Measurements from ENCODE around the gene PACS2. TPM values are rescaled to one million over a fixed set of nuclear protein-coding genes. Genes with fewer than 3 reads are reported as not detected.

PACS2 gene
- total RNA-seq, 1 experiment from 2014 or later = 72.5 TPM

- Mint-ChIP-seq H3K4me3 (no peak overlapping the region), H3K4me1 (peaks cover 6 to 25% of the 10 kb centered on the region in 2 experiments; a peak in 3 of 4 replicates), H3K27me3 (ENCODE audit: low read depth) (peaks cover 96% of the 10 kb centered on the region), H3K27ac (no peak overlapping the region), H3K36me3 (ENCODE audit: insufficient read depth in 1 of 3, low read depth in 3 of 3) (peaks cover 3 to 10% (median 7%) of the 10 kb centered on the region in 3 experiments; a peak in 5 of 7 replicates), H3K9me3 (peaks cover 11 to 25% of the 10 kb centered on the region in 2 experiments)
- no peak for DNase-seq
- Histone ChIP-seq H3K9ac (ENCODE audit: extremely low read depth, insufficient read length, low read length) (no peak overlapping the region), H2BK12ac (ENCODE audit: insufficient read length, low read depth, low read length) (no peak overlapping the region), H3K14ac (ENCODE audit: insufficient read depth, low read length) (no peak overlapping the region), H3K9me3 (ENCODE audit: control insufficient read depth, low read depth, low read length) (no peaks in the 10 kb centered on the region), H2AK5ac (ENCODE audit: insufficient read length, low read length) (no peak overlapping the region), H2BK5ac (ENCODE audit: insufficient read length, low read length) (no peak overlapping the region), H4K20me1 (ENCODE audit: control insufficient read depth, insufficient read depth, insufficient read length) (peaks cover 3% of the 10 kb centered on the region), H3K4me1 (ENCODE audit: insufficient read depth, low read length) (no peaks in the 10 kb centered on the region), H3K18ac (ENCODE audit: insufficient read length, low read depth, low read length) (no peak overlapping the region), H3K4me2 (ENCODE audit: insufficient read depth, insufficient read length, low read length) (no peak overlapping the region), H3K27me3 (ENCODE audit: insufficient read depth, low read length) (peaks cover 12% of the 10 kb centered on the region), H3K4ac (ENCODE audit: low read depth, low read length) (no peak overlapping the region), H4K5ac (ENCODE audit: insufficient read length, low read depth, low read length) (no peak overlapping the region), H3K23me2 (ENCODE audit: insufficient read length, low read depth, low read length, poor library complexity, severe bottlenecking) (peaks cover 4% of the 10 kb centered on the region), H3K79me1 (ENCODE audit: insufficient read depth, low read depth, low read length, poor library complexity, severe bottlenecking) (no peaks in the 10 kb centered on the region), H4K91ac (ENCODE audit: insufficient read length, low read depth, low read length) (no peak overlapping the region), H2BK20ac (ENCODE audit: low read depth, low read length, poor library complexity, severe bottlenecking) (no peak overlapping the region), H2BK15ac (ENCODE audit: low read depth, low read length) (no peak overlapping the region), H3T11ph (ENCODE audit: low read length) (no peak overlapping the region), H3K27ac (ENCODE audit: insufficient read length, low read depth, low read length) (no peak overlapping the region), H3K79me2 (ENCODE audit: insufficient read depth, low read length) (no peaks in the 10 kb centered on the region), H2BK120ac (ENCODE audit: low read depth, low read length, poor library complexity, severe bottlenecking) (no peak overlapping the region), H3K23ac (ENCODE audit: insufficient read length, low read depth, low read length) (no peak overlapping the region), H3K56ac (ENCODE audit: insufficient read length, low read depth, low read length) (no peak overlapping the region), H2AFZ (ENCODE audit: low read length) (no peak overlapping the region), H4K8ac (replicated peaks; ENCODE audit: insufficient read length, low read depth, low read length) (no peak overlapping the region)
- TF ChIP-seq CTCF (conservative IDR thresholded peaks at IDR 0.05) = no peak
- 93% methylated on average over 1 of the region's 3 CpGs for WGBS (ENCODE audit: extremely low coverage, insufficient read length, low lambda C conversion rate)
Measured at GRCh38 chr14:105409364-105409763, 94.8 kb downstream of the PACS2 start.
